ENCODE measurements around the gene SESTD1. TPM values are rescaled to one million over a fixed set of nuclear protein-coding genes. Genes with fewer than 3 reads are reported as not detected.
"Not testable (repeated sequence)": the region's sequence is repeated elsewhere in the genome, so short reads cannot be mapped to it uniquely, and the experiment has no call there.

SESTD1 gene
- total RNA-seq, 1 donor from 2014 or later, result 42.2 TPM

DNA sequence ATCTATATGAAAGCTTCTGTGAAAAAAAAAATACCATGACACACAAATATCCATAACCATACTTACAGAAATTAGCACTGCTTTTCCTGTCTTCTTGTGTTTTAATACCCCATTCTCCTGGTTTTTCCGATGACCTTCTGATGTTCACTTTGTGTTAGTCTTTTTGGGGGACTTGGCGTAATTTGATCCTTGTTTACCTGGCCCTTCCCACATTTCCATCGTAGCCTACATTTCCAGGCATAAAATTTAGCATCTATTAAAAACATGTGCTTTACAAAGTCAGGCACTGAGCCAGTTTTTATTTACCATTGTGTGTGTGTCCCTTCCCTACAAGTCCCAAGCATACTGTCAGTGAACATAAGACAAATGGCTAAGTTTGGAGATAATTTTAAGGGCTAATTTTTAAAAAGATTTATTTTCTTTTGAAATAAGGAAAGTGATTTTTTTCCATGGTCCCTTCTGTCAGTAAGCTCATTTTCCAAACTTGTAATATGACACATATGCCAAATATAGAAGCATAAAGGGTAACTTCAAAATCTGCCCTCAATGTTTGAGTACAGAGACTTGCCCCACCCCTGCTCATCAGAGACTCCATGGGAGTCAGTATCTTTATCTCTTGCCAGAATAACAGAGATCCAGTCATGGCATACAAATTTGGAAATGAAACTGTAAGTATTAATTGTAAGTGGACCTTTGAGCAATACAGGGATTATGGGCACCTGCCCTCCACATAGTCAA, 27.3 kb downstream of the SESTD1 start:
- DNase-seq, result no peak

DNA sequence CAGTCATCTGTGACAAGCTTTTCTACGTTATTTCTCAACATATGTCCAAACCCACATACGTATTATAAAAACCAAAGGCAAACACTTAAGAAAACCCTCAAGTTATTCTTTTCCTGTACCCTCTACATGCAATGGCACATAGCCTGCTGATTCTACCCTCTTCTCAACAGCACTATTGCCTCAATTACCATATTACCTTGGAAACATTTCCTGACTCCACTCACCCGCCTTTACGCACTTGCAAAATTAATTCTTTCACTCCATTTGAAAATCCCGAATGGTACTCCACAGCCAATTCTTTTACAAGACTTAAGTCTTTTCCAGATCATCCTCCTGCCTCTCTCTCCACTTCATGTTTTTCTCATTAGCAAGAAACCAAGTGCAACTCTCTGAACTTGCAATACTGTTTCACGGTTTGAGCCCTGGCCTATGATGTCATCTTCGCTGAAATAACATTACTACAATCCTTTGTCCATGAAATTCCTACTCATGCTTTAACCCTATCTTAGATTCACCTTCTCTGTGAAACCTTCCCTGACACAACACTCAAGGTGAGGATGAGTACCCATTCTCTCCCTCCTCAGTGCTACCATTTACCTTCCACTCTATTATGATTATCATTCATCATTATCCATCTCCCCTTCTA, 29.0 kb downstream of the SESTD1 start:
- DNase-seq, result no peak

DNA sequence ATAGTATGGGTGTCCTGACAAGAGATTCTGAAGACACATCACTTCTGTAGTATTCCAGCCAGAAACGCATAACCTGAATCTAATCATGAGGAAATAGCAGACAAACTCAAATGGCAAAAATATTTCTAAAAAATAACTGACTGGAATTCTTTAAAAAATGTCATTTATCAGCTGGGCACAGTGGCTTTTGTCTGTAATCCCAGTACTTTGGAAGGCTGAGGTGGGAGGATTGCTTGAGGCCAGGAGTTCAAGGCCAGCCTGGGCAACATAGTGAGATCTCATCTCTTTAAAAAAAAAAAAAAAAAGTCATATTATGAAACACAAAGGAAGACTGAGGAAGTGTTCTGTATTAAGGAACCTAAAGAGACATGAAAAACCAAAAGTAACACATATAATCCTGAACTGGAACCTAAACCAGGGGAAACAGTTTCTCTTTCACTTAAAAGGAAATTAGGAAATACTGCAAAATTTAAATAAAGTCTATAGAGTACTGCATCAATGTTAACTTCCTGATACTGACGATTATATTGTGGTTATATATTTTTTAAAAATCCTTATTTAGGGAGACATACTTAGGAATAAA, 29.9 kb downstream of the SESTD1 start:
- DNase-seq, result no peak

DNA sequence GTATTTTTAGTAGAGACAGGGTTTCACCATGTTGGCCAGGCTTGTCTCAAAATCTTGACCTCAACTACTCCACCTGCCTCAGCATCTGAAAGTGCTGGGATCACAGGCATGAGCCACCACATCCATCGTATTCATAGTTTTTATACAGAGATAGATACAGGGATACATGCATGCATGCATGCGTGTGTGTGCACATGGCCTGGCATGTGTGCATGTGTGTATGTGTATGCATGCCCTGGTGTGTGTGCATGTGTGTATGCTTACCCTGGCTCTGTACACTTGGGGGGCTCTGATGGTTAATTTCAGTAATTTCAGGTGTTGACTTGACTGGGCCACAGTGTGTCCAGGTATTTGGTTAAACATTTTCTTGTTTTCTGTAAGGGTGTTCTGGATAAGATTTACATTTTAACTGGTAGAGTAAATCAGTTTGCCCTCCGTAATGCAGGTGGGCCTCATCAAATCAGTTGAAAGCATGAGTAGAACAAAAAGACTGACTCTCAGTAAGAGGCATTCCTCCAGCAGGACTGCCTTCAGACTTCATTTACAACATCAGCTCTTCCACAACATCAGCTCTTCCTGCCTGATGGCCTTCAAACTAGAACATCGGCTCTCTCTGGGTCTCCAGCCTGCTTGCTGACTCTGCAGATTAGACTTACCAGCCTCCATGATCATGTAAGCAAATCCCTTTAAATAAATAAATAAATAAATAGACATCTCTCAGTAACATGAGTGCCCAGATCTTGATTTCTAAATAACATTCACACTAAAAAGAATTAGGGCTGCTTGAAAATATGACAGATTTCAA, 30.8 kb downstream of the SESTD1 start:
- no peak for DNase-seq

DNA sequence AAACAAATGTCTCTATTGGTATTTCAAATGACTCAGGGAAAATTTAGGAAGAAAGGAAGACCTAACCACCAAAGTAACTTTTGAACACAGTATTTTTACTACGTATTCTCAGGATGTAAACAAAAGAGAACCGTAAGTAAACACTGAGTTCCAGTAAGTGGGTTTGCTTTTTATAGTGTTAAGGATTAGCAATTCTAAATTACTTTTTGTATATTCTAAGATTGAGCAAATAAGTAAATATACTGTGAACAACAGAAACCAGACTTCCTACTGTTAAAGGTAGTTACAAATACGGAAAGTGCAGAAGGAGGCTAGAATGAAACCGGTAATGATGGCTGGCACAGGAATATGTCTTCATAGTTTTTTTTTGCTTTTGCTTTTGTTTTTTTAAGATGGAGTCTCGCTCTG, 31.5 kb downstream of the SESTD1 start:
- no peak for DNase-seq

DNA sequence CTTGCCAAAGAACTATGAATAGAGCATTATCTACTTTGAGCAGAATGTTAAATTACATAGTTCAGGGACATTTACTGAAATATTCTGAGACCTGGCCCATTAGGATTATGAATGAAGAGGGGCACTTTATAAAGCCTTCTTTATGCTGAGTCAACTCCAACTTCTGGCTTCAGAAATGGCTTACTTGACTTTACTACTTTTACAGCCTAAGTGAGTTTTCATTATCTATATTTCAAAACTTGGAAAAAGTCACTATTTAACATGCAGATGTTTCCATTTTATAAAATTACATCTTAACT, 37.7 kb downstream of the SESTD1 start:
- DNase-seq, result no peak

DNA sequence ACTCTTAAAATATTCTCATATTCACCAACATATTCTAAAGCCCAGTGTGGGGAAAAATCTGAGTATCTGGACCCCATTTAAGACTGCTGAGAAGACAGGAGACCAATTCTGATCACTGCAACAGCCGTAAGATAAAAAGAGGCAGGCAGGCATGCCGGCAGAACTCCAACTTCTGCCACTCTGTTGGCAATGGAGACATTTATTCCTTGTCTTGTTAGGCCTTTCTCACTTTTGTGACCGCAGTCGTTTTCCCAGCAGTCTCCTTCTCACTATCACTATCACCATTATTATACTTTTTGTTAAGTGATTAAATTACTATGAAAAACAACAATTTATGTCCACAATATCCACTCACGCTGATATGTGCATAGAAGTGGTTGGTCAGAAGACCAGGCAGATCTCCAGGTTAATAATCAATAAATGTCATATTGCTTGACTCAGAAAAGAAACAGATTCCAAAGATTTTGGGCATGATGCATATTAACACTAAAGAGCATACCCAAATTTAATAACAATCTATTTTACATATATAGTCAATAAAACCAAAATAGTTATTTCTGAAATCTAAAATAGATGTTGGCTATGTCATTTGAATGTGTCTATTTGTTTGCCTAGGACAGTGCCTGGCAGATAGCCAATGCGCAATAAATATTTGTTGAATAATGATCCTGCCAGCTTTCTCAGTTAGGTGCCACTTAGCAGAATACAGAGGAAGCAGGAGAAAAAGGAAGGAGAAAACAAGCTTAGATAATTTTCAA, 38.2 kb downstream of the SESTD1 start:
- peak; percentile 25 for DNase-seq

DNA sequence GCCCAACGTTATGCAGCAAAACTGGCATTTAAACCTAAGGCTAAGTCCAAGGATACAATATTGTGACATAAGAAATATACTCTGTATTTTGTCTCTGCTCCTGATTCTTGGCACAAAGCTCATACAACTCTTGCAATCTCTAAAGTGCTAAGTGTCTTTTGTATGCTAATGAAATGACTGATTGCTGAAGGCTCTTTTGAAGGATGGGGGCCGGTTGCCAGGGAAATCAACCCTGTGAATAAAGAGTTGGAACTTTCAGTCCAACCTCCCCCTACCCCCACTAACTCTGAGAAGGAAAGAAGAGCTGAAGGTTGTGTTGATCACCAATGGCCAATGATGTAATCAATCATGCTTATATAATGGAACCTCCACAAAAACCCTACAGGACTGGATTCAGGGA, 40.3 kb downstream of the SESTD1 start:
- DNase-seq, result no peak

DNA sequence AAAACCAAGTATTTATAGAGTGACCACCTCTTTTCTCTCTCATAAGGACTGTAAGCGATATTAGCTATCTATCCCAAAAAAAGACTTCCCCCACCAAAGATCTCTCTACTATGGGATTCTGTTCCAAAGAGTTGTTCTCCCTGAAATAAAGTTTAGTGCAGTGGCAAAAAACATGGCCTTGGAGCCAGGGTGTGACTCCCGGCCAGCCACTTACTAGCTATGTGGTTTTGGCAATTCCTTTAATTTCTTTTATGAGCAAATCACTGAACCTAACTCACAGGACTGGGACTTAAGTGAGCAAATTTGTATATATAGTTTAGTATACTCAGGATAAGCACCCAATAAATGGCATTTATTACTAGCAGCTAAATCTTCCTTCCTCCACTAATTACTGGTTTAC, 42.6 kb downstream of the SESTD1 start:
- DNase-seq, result no peak

DNA sequence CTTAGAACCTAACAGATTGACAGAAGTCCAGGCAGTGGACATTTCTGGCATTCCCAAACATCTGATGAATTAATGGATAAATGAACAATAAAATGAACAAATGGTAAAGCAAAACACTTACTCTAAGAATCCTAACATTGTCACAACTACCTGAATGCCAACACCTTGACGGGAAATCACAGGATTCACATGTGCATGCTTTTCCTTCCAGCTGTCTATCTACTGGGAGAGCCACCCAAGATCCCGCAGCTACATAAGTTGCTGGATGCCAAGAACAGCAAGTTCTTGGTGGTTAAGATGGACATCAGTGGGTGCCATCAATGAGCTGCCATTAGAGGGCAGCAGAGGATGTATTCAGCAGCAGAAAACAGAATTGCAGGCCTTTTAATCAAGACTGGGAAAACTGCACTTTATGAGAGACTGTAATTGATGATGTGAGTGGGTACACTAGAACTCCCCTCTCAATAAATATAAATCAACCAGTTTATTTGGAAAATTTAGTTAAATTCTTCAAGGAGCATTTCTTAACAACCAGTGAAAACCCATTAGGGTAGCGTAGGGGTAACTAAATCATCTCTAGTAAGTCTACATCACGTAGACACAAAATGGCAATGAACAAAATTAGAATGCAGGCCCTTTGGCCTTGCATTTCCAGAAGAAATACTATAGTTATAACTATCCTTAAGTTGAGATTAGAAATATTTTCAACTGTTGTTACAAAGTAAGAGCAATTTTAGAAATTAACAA, 45.6 kb downstream of the SESTD1 start:
- DNase-seq, result peak; percentile 93

DNA sequence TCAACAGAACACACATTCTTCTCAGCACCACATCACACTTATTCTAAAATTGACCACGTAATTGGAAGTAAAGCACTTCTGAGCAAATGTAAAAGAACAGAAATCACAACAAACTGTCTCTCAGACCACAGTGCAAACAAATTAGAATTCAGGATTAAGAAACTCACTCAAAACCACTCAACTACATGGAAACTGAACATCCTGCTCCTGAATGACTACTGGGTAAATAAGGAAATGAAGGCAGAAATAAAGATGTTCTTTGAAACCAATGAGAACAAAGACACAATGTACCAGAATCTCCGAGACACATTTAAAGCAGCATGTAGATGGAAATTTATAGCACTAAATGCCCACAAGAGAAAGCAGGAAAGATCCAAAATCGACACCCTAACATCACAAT, 50.0 kb downstream of the SESTD1 start:
- DNase-seq, result not testable (repeated sequence)

DNA sequence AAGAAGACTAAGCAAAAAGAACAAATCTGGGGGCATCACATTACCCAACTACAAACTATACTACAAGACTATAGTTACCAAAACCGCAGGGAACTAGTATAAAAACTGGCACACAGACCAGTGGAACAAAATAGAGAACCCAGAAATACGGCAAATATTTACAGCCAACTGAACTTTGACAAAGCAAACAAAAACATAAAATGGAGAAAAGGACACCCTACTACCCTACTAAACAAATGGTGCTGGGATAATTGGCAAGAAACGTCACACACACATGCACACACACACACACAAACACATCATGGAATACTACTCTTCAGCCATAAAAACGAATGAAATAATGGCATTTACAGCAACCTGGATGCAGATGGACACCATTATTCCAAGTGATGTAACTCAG, 53.3 kb downstream of the SESTD1 start:
- DNase-seq, result no peak

DNA sequence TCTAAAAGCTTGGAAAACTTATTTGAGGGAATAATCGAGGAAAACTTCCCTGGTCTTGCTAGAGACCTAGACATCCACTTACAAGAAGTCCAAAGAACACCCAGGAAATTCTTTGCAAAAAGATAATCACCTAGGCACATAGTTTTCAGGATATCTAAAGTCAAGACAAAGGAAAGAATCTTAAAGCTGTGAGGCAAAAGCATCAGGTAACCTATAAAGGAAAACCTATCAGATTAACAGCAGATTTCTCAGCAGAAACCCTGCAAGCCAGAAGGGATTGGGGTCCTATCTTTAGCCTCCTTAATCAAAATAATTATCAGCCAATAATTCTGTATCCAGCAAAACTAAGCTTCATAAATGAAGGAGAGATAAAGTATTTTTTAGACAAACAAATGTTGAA, 56.4 kb downstream of the SESTD1 start:
- DNase-seq, result not testable (repeated sequence)

DNA sequence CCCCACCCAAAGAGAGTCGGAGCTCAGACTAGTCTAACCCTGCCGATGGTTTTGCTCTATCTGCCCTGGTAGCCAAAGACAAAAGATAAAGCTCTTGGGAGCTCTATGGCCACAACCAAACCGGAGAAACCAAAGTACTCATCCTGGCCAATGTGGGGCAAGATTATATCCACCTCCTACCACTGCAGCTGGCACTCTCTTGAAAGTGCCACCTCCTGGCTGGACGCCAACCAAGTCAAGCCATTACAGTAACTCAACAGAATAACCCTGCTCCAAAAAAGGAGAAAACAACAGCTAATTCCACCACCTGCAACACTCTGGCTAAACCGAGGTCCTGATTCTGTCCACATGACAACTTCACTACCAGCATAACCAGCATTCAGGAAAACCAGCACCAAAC, 57.6 kb downstream of the SESTD1 start:
- DNase-seq, result no peak

DNA sequence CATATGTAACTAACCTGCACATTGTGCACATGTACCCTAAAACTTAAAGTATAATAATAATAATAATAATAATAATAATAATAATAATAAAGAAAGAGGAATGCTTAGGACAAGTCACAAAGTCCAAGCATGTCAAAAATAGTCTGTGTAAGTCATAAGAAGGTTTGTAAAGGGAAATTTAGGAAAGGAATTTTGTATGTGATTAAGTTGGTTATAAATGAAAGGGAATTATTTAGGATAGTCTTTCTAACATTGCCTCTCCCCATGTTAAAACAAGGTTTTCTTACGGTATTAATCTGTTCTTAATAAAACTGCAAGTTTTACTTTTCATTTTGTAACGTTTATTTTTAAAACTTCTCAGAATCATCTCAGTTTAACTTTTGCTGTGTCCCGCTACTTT, 62.8 kb downstream of the SESTD1 start:
- peak; percentile 14 for DNase-seq

DNA sequence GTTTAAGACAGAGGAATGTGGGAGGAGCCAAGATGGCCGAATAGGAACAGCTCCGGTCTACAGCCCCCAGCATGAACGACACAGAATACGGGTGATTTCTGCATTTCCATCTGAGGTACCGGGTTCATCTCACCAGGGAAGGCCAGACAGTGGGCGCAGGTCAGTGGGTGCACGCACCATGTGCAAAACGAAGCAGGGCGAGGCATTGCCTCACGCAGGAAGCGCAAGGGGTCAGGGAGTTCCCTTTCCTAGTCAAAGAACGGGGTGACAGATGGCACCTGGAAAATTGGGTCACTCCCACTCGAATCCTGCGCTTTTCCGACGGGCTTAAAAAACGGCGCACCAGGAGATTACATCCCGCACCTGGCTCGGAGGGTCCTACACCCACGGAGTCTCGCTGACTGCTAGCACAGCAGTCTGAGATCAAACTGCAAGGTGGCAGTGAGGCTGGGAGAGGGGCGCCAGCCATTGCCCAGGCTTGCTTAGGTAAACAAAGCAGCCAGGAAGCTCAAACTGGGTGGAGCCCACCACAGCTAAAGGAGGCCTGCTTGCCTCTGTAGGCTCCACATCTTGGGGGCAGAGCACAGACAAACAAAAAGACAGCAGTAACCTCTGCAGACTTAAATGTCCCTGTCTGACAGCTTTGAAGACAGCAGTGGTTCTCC, 68.6 kb downstream of the SESTD1 start:
- not testable (repeated sequence) for DNase-seq

DNA sequence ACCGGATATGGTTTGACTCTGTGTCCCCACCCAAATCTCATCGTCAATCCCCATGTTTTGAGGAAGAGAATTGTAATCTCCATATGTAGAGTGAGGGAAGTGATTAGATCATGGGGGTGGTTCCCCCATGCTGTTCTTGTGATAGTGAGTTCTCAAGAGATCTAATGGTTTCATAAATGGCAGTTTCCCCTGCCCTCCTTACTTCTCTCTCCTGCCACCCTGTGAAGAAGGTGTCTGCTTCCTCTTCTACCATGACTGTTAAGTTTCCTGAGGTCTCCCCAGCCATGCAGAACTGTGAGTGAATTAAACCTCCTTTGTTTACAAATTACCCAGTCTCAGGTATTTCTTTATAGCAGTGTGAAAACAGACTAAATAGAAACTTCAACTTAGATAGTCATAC, 69.5 kb downstream of the SESTD1 start:
- no peak for DNase-seq

DNA sequence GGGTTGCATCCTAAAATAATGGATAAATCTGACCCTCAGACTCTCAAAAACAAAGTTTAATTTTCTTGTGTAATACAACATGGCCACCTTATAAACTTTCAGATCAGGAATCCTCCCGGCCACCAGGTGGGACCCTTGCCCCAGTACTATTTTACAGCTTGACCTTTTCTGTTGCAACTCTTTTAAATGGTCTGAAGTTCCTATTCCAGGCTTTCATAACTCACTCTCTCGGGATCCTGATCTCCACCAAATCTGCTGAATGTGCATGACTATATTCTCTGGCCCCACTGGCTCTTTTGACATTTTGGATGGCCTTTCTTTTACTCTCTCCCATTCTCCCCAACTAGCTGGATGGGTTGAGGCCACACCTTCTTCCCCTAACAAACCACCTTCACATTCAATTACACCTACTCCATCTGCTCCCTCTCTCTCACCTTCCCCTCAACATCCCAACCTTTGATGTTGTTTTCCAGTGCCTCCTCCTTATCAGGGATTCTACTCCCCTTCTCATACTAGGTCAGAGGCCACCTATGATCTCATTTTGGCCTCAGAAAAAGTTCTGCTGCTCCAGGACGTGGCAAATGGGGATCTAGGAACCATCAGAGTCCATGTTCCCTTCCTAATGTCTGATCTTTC, 70.8 kb downstream of the SESTD1 start:
- DNase-seq, result no peak

DNA sequence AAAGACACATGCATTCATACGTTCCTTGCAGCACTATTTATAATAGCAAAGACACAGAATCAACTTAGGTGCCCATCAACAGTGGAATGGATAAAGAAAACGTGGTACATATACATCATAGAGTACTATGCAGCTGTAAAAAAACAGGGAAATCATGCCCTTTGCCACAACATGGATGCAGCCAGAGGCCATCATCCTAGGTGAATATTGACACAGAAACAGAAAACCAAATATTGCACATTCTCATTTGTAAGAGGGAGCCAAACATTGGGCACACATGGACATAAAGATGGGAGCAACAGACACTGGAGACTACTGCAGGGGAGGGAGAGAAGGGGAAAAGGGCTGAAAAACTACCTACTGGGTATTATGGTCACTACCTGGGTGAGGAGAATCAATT, 73.5 kb downstream of the SESTD1 start:
- no peak for DNase-seq

DNA sequence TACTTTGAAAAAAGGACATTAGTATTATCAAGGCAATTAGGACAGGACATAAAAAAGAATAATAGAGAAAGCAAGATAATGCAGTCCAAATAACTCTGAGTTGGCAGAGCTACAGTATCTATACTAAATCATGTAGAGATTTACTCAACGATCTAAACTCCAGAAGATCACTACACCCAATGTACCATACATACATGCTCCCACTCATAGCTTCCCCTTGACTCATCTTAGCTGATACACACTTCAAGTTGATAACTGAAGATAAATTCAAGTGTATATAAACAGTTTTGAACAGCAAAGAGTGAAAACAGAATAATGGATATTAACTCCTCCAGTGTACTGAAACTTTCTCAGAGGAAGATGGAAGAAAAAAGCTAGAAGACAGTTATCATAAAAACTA, 78.5 kb downstream of the SESTD1 start:
- DNase-seq, result no peak

DNA sequence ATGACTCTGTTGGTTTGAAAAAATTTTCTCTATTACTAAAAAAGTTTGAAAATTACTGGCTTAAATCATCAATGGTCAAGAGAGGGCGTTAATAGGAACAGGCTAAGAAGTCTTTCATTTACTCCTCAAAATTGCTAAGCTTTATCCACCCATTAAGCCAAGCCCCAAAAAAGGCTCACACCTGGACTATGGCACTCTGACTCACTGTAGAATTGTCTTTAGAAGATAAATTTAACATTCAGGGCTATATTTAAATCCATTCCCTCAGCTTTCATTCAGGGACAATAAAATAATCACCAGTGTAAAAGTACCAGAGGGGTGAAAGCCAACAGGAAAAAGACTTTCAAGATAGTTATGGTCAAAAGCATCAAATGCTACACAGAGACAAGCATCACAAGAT, 80.0 kb downstream of the SESTD1 start:
- DNase-seq, result no peak

Data from dermis blood vessel endothelial cell (primary cell).